Naive B cell (primary cell): ENCODE measurements around the gene TBXA2R. TPM values are rescaled to one million over a fixed set of nuclear protein-coding genes. Genes with fewer than 3 reads are reported as not detected.

Source experiments
- ATAC-seq, 2 donors: fragments of 150-1000 bp; cut with Tn5 transposase; 2 replicates each; pipeline ENCODE4 v1.10.0; 2021; ENCODE audit warnings: low read depth in 2 of 2, mild to moderate bottlenecking in 2 of 2, moderate library complexity in 2 of 2
- DNase-seq: peaks from one replicate; pipeline ENCODE4 v3.0.0; 2022
- H3K27ac Mint-ChIP-seq, 6 donors: one replicate each; pipeline ENCODE4 v1.8.0; 2020 to 2022; ENCODE audit warnings: mild to moderate bottlenecking in 6 of 6, mixed read lengths in 6 of 6, moderate library complexity in 5 of 6, inconsistent platforms in 2 of 6
- H3K27me3 Mint-ChIP-seq, 3 donors: one replicate each; pipeline ENCODE4 v1.8.0; 2021 to 2022; ENCODE audit warnings: mixed read lengths in 3 of 3, mild to moderate bottlenecking in 1 of 3
- H3K36me3 Mint-ChIP-seq, 2 donors: one replicate each; pipeline ENCODE4 v1.8.0; 2020 to 2022; ENCODE audit warnings: mixed read lengths in 2 of 2, inconsistent platforms in 1 of 2, mild to moderate bottlenecking in 1 of 2
- H3K4me1 Mint-ChIP-seq, 3 donors: one replicate each; pipeline ENCODE4 v1.8.0; 2020 to 2022; ENCODE audit warnings: mixed read lengths in 3 of 3, inconsistent platforms in 1 of 3, mild to moderate bottlenecking in 1 of 3, moderate library complexity in 1 of 3
- H3K4me3 Mint-ChIP-seq, 8 donors: one replicate each; pipeline ENCODE4 v1.8.0; 2020 to 2022; ENCODE audit warnings: mild to moderate bottlenecking in 8 of 8, mixed read lengths in 8 of 8, moderate library complexity in 8 of 8, inconsistent platforms in 2 of 8
- H3K9me3 Mint-ChIP-seq, 7 donors: one replicate each; pipeline ENCODE4 v1.8.0; 2020 to 2022; ENCODE audit warnings: mixed read lengths in 7 of 7, mild to moderate bottlenecking in 5 of 7, inconsistent platforms in 2 of 7, moderate library complexity in 1 of 7
- polyA plus RNA-seq, 6 donors: library from polyadenylated mRNA; unstranded; fragments of 300-500 nt; fragmentation: Illumina TruSeq; gene quantifications; one replicate each; pipeline ENCODE4 v1.2.3, GENCODE V29; 2021; ENCODE audit warnings: low read depth in 6 of 6

TBXA2R gene
- polyA plus RNA-seq, 6 donors from 2014 or later: 15.9 to 32.5 (median 22.7) TPM

GRCh38 chr19:3645067-3645396 is 38.4 kb upstream of the TBXA2R start:
- no peaks in the 10 kb centered on the region for H3K36me3 Mint-ChIP-seq

GRCh38 chr19:3644351-3645066 is 37.8 kb upstream of the TBXA2R start:
- H3K27ac Mint-ChIP-seq: peak overlapping the region in 1 of 6 donors; percentile 20
- H3K4me3 Mint-ChIP-seq: no peak overlapping the region
- no peaks in the 10 kb centered on the region for H3K36me3 Mint-ChIP-seq
- ATAC-seq (no peak), DNase-seq (no peak)
- peaks cover 0 to 2% (median 0%) of the 10 kb centered on the region in 7 donors for H3K9me3 Mint-ChIP-seq
- H3K27me3 Mint-ChIP-seq: no peaks in the 10 kb centered on the region
- H3K4me1 Mint-ChIP-seq: peaks cover 0 to under 1% (median 0%) of the 10 kb centered on the region in 3 donors

More at GRCh38 chr19:3645067-3645396, 38.4 kb upstream of the TBXA2R start:
- peaks cover 0 to 2% (median 0%) of the 10 kb centered on the region in 7 donors for H3K9me3 Mint-ChIP-seq
- no peak overlapping the region for H3K27ac Mint-ChIP-seq
- no peak overlapping the region for H3K4me3 Mint-ChIP-seq
- H3K4me1 Mint-ChIP-seq: no peaks in the 10 kb centered on the region
- ATAC-seq (no peak), DNase-seq (no peak)
- H3K27me3 Mint-ChIP-seq: no peaks in the 10 kb centered on the region

- no peak for DNase-seq
- peaks cover 0 to 2% (median 0%) of the 10 kb centered on the region in 7 donors for H3K9me3 Mint-ChIP-seq
- H3K4me3 Mint-ChIP-seq: no peak overlapping the region
- no peaks in the 10 kb centered on the region for H3K36me3 Mint-ChIP-seq
- H3K27ac Mint-ChIP-seq: no peak overlapping the region
- ATAC-seq: no peak
- no peaks in the 10 kb centered on the region for H3K27me3 Mint-ChIP-seq
- H3K4me1 Mint-ChIP-seq: peaks cover 0 to 4% (median 0%) of the 10 kb centered on the region in 3 donors
These were observed 37.1 kb upstream of the TBXA2R start for GRCh38 chr19:3643674-3644313.

- peak overlapping the region in 2 of 6 donors; percentile 68 to 87 for H3K27ac Mint-ChIP-seq
- ATAC-seq: no peak
- H3K9me3 Mint-ChIP-seq: peaks cover 0 to 2% (median 0%) of the 10 kb centered on the region in 7 donors
- H3K27me3 Mint-ChIP-seq: no peaks in the 10 kb centered on the region
- H3K4me1 Mint-ChIP-seq: peaks cover 0 to 4% (median 0%) of the 10 kb centered on the region in 3 donors
- no peaks in the 10 kb centered on the region for H3K36me3 Mint-ChIP-seq
- no peak for DNase-seq
- no peak overlapping the region for H3K4me3 Mint-ChIP-seq
These were observed 36.5 kb upstream of the TBXA2R start for GRCh38 chr19:3642987-3643673.

- Mint-ChIP-seq H3K36me3 (no peaks in the 10 kb centered on the region), H3K9me3 (peaks cover 0 to 2% (median 0%) of the 10 kb centered on the region in 7 donors), H3K4me1 (peaks cover 0 to 4% (median 0%) of the 10 kb centered on the region in 3 donors), H3K4me3 (no peak overlapping the region), H3K27me3 (no peaks in the 10 kb centered on the region), H3K27ac (no peak overlapping the region)
- DNase-seq: no peak
- no peak for ATAC-seq
These were observed 35.6 kb upstream of the TBXA2R start for GRCh38 chr19:3642296-3642695.

GRCh38 chr19:3641515-3642269 is 35.0 kb upstream of the TBXA2R start:
- ATAC-seq (no peak), DNase-seq (no peak)
- H3K4me1 Mint-ChIP-seq: peaks cover 0 to 4% (median 0%) of the 10 kb centered on the region in 3 donors
- H3K4me3 Mint-ChIP-seq: no peak overlapping the region
- H3K36me3 Mint-ChIP-seq: no peaks in the 10 kb centered on the region
- H3K9me3 Mint-ChIP-seq: peaks cover 0 to 2% (median 0%) of the 10 kb centered on the region in 7 donors
- H3K27me3 Mint-ChIP-seq: no peaks in the 10 kb centered on the region
- H3K27ac Mint-ChIP-seq: no peak overlapping the region

- ATAC-seq (no peak), DNase-seq (no peak)
- H3K4me1 Mint-ChIP-seq: peaks cover 0 to 4% (median 0%) of the 10 kb centered on the region in 3 donors
- H3K9me3 Mint-ChIP-seq: peaks cover 0 to 2% (median 0%) of the 10 kb centered on the region in 7 donors
- H3K27me3 Mint-ChIP-seq: no peaks in the 10 kb centered on the region
- H3K4me3 Mint-ChIP-seq: peak overlapping the region in 1 of 8 donors; percentile 7
- H3K36me3 Mint-ChIP-seq: no peaks in the 10 kb centered on the region
- peak overlapping the region in 2 of 6 donors; percentile 76 for H3K27ac Mint-ChIP-seq
These were observed 32.8 kb upstream of the TBXA2R start for GRCh38 chr19:3639479-3639878.

GRCh38 chr19:3638208-3639193 is 31.8 kb upstream of the TBXA2R start:
- Mint-ChIP-seq H3K4me1 (peaks cover 0 to 4% (median 0%) of the 10 kb centered on the region in 3 donors), H3K27ac (peak overlapping the region in 2 of 6 donors; percentile 8 to 65), H3K4me3 (peak overlapping the region in 1 of 8 donors; percentile 4), H3K27me3 (no peaks in the 10 kb centered on the region), H3K36me3 (no peaks in the 10 kb centered on the region), H3K9me3 (peaks cover 0 to 2% (median 0%) of the 10 kb centered on the region in 7 donors)
- ATAC-seq (no peak), DNase-seq (no peak)

- H3K36me3 Mint-ChIP-seq: no peaks in the 10 kb centered on the region
- peaks cover 0 to 4% (median 0%) of the 10 kb centered on the region in 3 donors for H3K4me1 Mint-ChIP-seq
- H3K27ac Mint-ChIP-seq: no peak overlapping the region
- H3K9me3 Mint-ChIP-seq: no peaks in the 10 kb centered on the region
- ATAC-seq: no peak
- DNase-seq: no peak
- H3K4me3 Mint-ChIP-seq: no peak overlapping the region
- H3K27me3 Mint-ChIP-seq: no peaks in the 10 kb centered on the region
These were observed 30.9 kb upstream of the TBXA2R start for GRCh38 chr19:3637621-3638020.

- Mint-ChIP-seq H3K36me3 (no peaks in the 10 kb centered on the region), H3K9me3 (no peaks in the 10 kb centered on the region), H3K27me3 (no peaks in the 10 kb centered on the region), H3K4me1 (peaks cover 0 to 4% (median 0%) of the 10 kb centered on the region in 3 donors), H3K4me3 (no peak overlapping the region), H3K27ac (no peak overlapping the region)
- no peak for DNase-seq
- no peak for ATAC-seq
These were observed 30.3 kb upstream of the TBXA2R start for GRCh38 chr19:3636962-3637361.

GRCh38 chr19:3636506-3636905 is 29.8 kb upstream of the TBXA2R start:
- H3K36me3 Mint-ChIP-seq: no peaks in the 10 kb centered on the region
- peaks cover 0 to 4% (median 0%) of the 10 kb centered on the region in 3 donors for H3K4me1 Mint-ChIP-seq
- H3K4me3 Mint-ChIP-seq: no peak overlapping the region
- H3K9me3 Mint-ChIP-seq: no peaks in the 10 kb centered on the region
- H3K27ac Mint-ChIP-seq: no peak overlapping the region
- H3K27me3 Mint-ChIP-seq: no peaks in the 10 kb centered on the region
- ATAC-seq: no peak
- DNase-seq: no peak

GRCh38 chr19:3634496-3635045 is 27.9 kb upstream of the TBXA2R start:
- DNase-seq (no peak), ATAC-seq (no peak)
- Mint-ChIP-seq H3K36me3 (no peaks in the 10 kb centered on the region), H3K9me3 (no peaks in the 10 kb centered on the region), H3K4me1 (peaks cover 0 to 3% (median 3%) of the 10 kb centered on the region in 3 donors), H3K4me3 (no peak overlapping the region), H3K27me3 (no peaks in the 10 kb centered on the region), H3K27ac (peak overlapping the region in 2 of 6 donors; percentile 3 to 47)
